ENCODE data around the gene CHPF2.

- TF ChIP-seq CTCF (IDR thresholded peaks at IDR 0.05): no peak
- no peak for TF ChIP-seq EP300 (IDR thresholded peaks at IDR 0.05)
- TF ChIP-seq POLR2AphosphoS5 (IDR thresholded peaks at IDR 0.05): no peak
- no peak for TF ChIP-seq POLR2A (IDR thresholded peaks at IDR 0.05)
Measured at GRCh38 chr7:151240536-151240935, 8.3 kb downstream of the CHPF2 start.
